Mesenchymal stem cell (in vitro differentiated cells and primary cell): ENCODE data around the gene DDR1.
A peak's percentile ranks its signal among the peaks of the same experiment; 100 is the strongest.

Experiments used
- DNase-seq: peaks from one replicate; pipeline ENCODE4 v3.0.0-alpha.2; 2013
- H2AFZ ChIP-seq: one replicate; pipeline ENCODE4 v1.6.1; 2013; ENCODE audit warnings: low read depth, mild to moderate bottlenecking, control low read depth, inconsistent platforms, low read length, moderate library complexity
- H2AK5ac ChIP-seq: 2 replicates; pipeline ENCODE4 v1.6.1; 2013; ENCODE audit warnings: low read length, moderate library complexity, mild to moderate bottlenecking, inconsistent platforms; ENCODE audit not compliant: severe bottlenecking
- H2BK120ac ChIP-seq: one replicate; pipeline ENCODE4 v1.6.1; 2013; ENCODE audit warnings: low read depth, mild to moderate bottlenecking, inconsistent platforms, low read length, moderate library complexity
- H2BK12ac ChIP-seq, 2 experiments: one replicate each; pipeline ENCODE4 v1.6.1; 2013; ENCODE audit warnings: inconsistent platforms in 2 of 2, low read length in 2 of 2, mild to moderate bottlenecking in 2 of 2, moderate library complexity in 2 of 2, control low read depth in 1 of 2
- H2BK15ac ChIP-seq: one replicate; pipeline ENCODE4 v1.6.1; 2013; ENCODE audit warnings: mild to moderate bottlenecking, low read depth, inconsistent platforms; ENCODE audit not compliant: poor library complexity, severe bottlenecking
- H2BK5ac ChIP-seq: 2 replicates; pipeline ENCODE4 v1.6.1; 2013; ENCODE audit warnings: low read depth, mild to moderate bottlenecking, low read length, control low read depth, inconsistent platforms; ENCODE audit not compliant: poor library complexity, severe bottlenecking
- H3K14ac ChIP-seq, 2 experiments: one replicate each; pipeline ENCODE4 v1.6.1; 2013; ENCODE audit warnings: inconsistent platforms in 2 of 2, low read length in 2 of 2, control low read depth in 1 of 2, mild to moderate bottlenecking in 1 of 2, moderate library complexity in 1 of 2
- H3K18ac ChIP-seq, 2 experiments: one replicate each; pipeline ENCODE4 v1.6.1; 2013; ENCODE audit warnings: inconsistent platforms in 2 of 2, low read length in 2 of 2, control low read depth in 1 of 2, low read depth in 1 of 2, mild to moderate bottlenecking in 1 of 2
- H3K23ac ChIP-seq, 2 experiments: one replicate each; pipeline ENCODE4 v1.6.1; 2013; ENCODE audit warnings: inconsistent platforms in 2 of 2, low read length in 2 of 2, mild to moderate bottlenecking in 2 of 2, moderate library complexity in 2 of 2, control low read depth in 1 of 2
- H3K27ac ChIP-seq: 2 replicates; pipeline ENCODE4 v1.5.1; 2013; ENCODE audit warnings: mild to moderate bottlenecking, moderate library complexity, low read length, control low read depth, inconsistent platforms; ENCODE audit not compliant: poor library complexity, severe bottlenecking
- H3K27me3 ChIP-seq, 2 experiments: 2 replicates each; pipeline versions ENCODE4 v1.6.1 to v1.7.0; 2013; ENCODE audit warnings: low read length in 2 of 2, mild to moderate bottlenecking in 2 of 2, moderate library complexity in 2 of 2, control low read depth in 1 of 2, inconsistent platforms in 1 of 2; ENCODE audit not compliant: control insufficient read depth in 1 of 2, insufficient read depth in 1 of 2
- H3K36me3 ChIP-seq, 2 experiments: 2 replicates each; pipeline versions ENCODE4 v1.6.1 to v1.7.0; 2013; ENCODE audit warnings: low read length in 2 of 2, control low read depth in 1 of 2, inconsistent platforms in 1 of 2, low read depth in 1 of 2, mild to moderate bottlenecking in 1 of 2; ENCODE audit not compliant: insufficient read depth in 2 of 2, control insufficient read depth in 1 of 2
- H3K4ac ChIP-seq, 2 experiments: one replicate each; pipeline ENCODE4 v1.6.1; 2013; ENCODE audit warnings: inconsistent platforms in 2 of 2, low read length in 2 of 2, mild to moderate bottlenecking in 2 of 2, moderate library complexity in 2 of 2, control low read depth in 1 of 2, low read depth in 1 of 2
- H3K4me1 ChIP-seq: 2 replicates; pipeline ENCODE4 v1.6.1; 2013; ENCODE audit warnings: low read depth, low read length, control low read depth; ENCODE audit not compliant: control insufficient read depth, insufficient read depth
- H3K4me2 ChIP-seq: 2 replicates; pipeline ENCODE4 v1.6.1; 2013; ENCODE audit warnings: low read length, mild to moderate bottlenecking, inconsistent platforms; ENCODE audit not compliant: poor library complexity, severe bottlenecking
- H3K4me3 ChIP-seq, 2 experiments: 2 replicates each; pipeline versions ENCODE4 v1.5.1 to v1.7.0; 2013; ENCODE audit warnings: low read length in 2 of 2, mild to moderate bottlenecking in 2 of 2, control low read depth in 1 of 2, low read depth in 1 of 2; ENCODE audit not compliant: insufficient read depth in 1 of 2
- H3K79me1 ChIP-seq: replicated peaks from 2 replicates; pipeline ENCODE4 v1.6.1; 2013; ENCODE audit warnings: mild to moderate bottlenecking, control low read depth, low read length, inconsistent platforms; ENCODE audit not compliant: poor library complexity, severe bottlenecking
- H3K9ac ChIP-seq: 2 replicates; pipeline ENCODE4 v1.7.0; 2013; ENCODE audit warnings: mild to moderate bottlenecking, low read length, moderate library complexity
- H3K9me3 ChIP-seq: 2 replicates; pipeline ENCODE4 v1.7.0; 2013; ENCODE audit warnings: mild to moderate bottlenecking, low read length; ENCODE audit not compliant: control insufficient read depth
- H4K8ac ChIP-seq: one replicate; pipeline ENCODE4 v1.6.1; 2013; ENCODE audit warnings: inconsistent platforms, mild to moderate bottlenecking, low read length, moderate library complexity
- H4K91ac ChIP-seq: one replicate; pipeline ENCODE4 v1.6.1; 2013; ENCODE audit warnings: mild to moderate bottlenecking, low read length, inconsistent platforms
- WGBS: methylation state at CpG from one replicate; pipeline ENCODE4 v1.1.7; 2013; ENCODE audit warnings: mixed read lengths; 5-methylcytosine and 5-hydroxymethylcytosine counted together

Gene DDR1

DNA sequence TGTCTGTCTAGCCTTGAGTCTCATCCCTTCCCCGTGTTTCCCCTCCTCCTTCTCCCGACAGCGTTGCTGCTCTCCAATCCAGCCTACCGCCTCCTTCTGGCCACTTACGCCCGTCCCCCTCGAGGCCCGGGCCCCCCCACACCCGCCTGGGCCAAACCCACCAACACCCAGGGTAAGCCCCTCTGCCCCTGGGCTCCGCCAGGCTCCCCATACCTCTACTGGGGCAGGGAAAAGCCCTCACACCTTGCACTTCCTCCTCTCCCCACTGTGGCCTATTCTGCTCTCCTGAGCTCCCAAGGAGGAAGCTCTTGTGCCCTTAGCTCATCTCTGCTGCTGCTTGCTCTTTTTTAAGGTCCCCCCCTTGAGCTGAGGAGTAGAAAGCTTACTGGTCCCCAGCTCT lies 11.0 kb downstream of the DDR1 start:
- Histone ChIP-seq H2BK15ac (no peak overlapping the region), H3K23ac (no peak overlapping the region), H3K4me3 (no peak overlapping the region), H3K36me3 (peaks cover 52 to 95% of the 10 kb centered on the region in 2 experiments), H2BK5ac (no peak overlapping the region), H2AK5ac (no peak overlapping the region), H2BK120ac (no peak overlapping the region), H3K27ac (no peak overlapping the region), H3K14ac (no peak overlapping the region), H4K8ac (no peak overlapping the region), H3K27me3 (no peaks in the 10 kb centered on the region), H2AFZ (no peak overlapping the region), H3K4me1 (peaks cover 10% of the 10 kb centered on the region), H3K4me2 (no peak overlapping the region), H2BK12ac (no peak overlapping the region), H3K9ac (no peak overlapping the region), H3K4ac (no peak overlapping the region), H4K91ac (no peak overlapping the region), H3K18ac (no peak overlapping the region), H3K79me1 (peaks cover 48% of the 10 kb centered on the region), H3K9me3 (no peaks in the 10 kb centered on the region)
- no peak for DNase-seq
- WGBS = 87% methylated on average over 10 of the region's 10 CpGs

DNA sequence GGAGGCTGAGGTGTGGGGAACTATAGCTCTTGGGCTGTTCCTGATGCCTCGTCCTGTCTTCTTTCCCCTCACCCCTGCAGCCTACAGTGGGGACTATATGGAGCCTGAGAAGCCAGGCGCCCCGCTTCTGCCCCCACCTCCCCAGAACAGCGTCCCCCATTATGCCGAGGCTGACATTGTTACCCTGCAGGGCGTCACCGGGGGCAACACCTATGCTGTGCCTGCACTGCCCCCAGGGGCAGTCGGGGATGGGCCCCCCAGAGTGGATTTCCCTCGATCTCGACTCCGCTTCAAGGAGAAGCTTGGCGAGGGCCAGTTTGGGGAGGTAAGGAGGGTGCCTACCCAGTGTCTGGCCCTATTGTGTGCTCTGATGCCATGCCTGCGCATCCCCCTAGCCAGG lies 12.2 kb downstream of the DDR1 start:
- WGBS = 92% methylated on average over 13 of the region's 13 CpGs
- Histone ChIP-seq H3K9me3 (no peaks in the 10 kb centered on the region), H3K9ac (no peak overlapping the region), H2AFZ (no peak overlapping the region), H3K36me3 (peaks cover 52 to 84% of the 10 kb centered on the region in 2 experiments), H2AK5ac (no peak overlapping the region), H4K91ac (no peak overlapping the region), H2BK5ac (no peak overlapping the region), H3K27ac (no peak overlapping the region), H3K18ac (no peak overlapping the region), H3K4ac (no peak overlapping the region), H2BK12ac (no peak overlapping the region), H3K4me3 (no peak overlapping the region), H2BK120ac (no peak overlapping the region), H3K14ac (no peak overlapping the region), H3K4me2 (no peak overlapping the region), H3K79me1 (peaks cover 37% of the 10 kb centered on the region), H4K8ac (no peak overlapping the region), H3K23ac (no peak overlapping the region), H3K27me3 (no peaks in the 10 kb centered on the region), H2BK15ac (no peak overlapping the region), H3K4me1 (peaks cover 1% of the 10 kb centered on the region)
- DNase-seq = no peak

DNA sequence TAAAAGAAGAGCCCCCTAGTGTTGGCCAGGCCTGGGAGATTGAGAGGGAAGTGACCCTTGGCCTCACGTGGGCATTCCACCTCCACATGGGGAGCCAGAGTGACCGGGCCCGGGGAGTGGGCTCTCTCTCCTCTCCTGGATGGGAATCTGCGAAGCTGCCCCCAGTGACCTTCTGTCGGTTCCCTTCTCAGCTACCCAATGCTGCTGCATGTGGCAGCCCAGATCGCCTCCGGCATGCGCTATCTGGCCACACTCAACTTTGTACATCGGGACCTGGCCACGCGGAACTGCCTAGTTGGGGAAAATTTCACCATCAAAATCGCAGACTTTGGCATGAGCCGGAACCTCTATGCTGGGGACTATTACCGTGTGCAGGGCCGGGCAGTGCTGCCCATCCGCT lies 13.6 kb downstream of the DDR1 start:
- H3K36me3 ChIP-seq = peaks cover 52 to 71% of the 10 kb centered on the region in 2 experiments
- no peak overlapping the region for H2BK120ac ChIP-seq
- H3K18ac ChIP-seq = no peak overlapping the region
- H2BK5ac ChIP-seq = no peak overlapping the region
- peaks cover 1% of the 10 kb centered on the region for H3K4me1 ChIP-seq
- no peak overlapping the region for H3K4me3 ChIP-seq
- DNase-seq = no peak
- no peak overlapping the region for H3K27ac ChIP-seq
- no peak overlapping the region for H2AFZ ChIP-seq
- H2BK12ac ChIP-seq = no peak overlapping the region
- peaks cover 24% of the 10 kb centered on the region for H3K79me1 ChIP-seq
- H3K23ac ChIP-seq = no peak overlapping the region
- no peak overlapping the region for H2BK15ac ChIP-seq
- no peaks in the 10 kb centered on the region for H3K9me3 ChIP-seq
- H3K4me2 ChIP-seq = no peak overlapping the region
- no peak overlapping the region for H2AK5ac ChIP-seq
- H4K8ac ChIP-seq = no peak overlapping the region
- no peak overlapping the region for H4K91ac ChIP-seq
- 97% methylated on average over 16 of the region's 16 CpGs for WGBS
- H3K27me3 ChIP-seq = no peaks in the 10 kb centered on the region
- H3K9ac ChIP-seq = no peak overlapping the region
- no peak overlapping the region for H3K14ac ChIP-seq
- no peak overlapping the region for H3K4ac ChIP-seq

DNA sequence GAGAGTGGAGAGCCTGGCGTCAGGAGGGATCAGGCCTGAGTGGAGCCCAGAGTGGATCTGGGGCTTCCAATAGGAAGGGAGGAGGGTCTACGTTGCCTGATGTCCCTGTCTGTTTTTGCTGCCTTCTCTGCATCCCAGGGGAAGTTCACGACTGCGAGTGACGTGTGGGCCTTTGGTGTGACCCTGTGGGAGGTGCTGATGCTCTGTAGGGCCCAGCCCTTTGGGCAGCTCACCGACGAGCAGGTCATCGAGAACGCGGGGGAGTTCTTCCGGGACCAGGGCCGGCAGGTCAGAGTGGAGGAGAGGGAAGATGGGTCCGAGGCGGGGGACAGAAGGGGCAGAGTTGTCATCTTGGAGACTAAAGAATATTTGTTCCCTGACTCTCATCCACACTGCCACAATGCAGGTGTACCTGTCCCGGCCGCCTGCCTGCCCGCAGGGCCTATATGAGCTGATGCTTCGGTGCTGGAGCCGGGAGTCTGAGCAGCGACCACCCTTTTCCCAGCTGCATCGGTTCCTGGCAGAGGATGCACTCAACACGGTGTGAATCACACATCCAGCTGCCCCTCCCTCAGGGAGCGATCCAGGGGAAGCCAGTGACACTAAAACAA lies 14.5 kb downstream of the DDR1 start:
- Histone ChIP-seq H2BK12ac (no peak overlapping the region), H3K27ac (no peak overlapping the region), H3K4ac (peak overlapping the region in 1 of 2 experiments; percentile 24), H2BK5ac (no peak overlapping the region), H2AK5ac (no peak overlapping the region), H4K8ac (no peak overlapping the region), H2AFZ (no peak overlapping the region), H3K36me3 (peaks cover 46 to 61% of the 10 kb centered on the region in 2 experiments), H2BK15ac (no peak overlapping the region), H3K27me3 (no peaks in the 10 kb centered on the region), H3K79me1 (peaks cover 15% of the 10 kb centered on the region), H3K23ac (no peak overlapping the region), H3K14ac (no peak overlapping the region), H3K4me3 (no peak overlapping the region), H3K4me1 (peaks cover 1% of the 10 kb centered on the region), H3K4me2 (no peak overlapping the region), H3K9ac (no peak overlapping the region), H2BK120ac (no peak overlapping the region), H3K18ac (no peak overlapping the region), H3K9me3 (no peaks in the 10 kb centered on the region), H4K91ac (no peak overlapping the region)
- 93% methylated on average over 21 of the region's 23 CpGs for WGBS
- DNase-seq = no peak
